SU-DHL-6 (cell line): Measurements from ENCODE around the gene CC2D2B.

ENCODE experiments used
- H2AFZ ChIP-seq: fragments of 200-600 bp; sonication (generic); 2 replicates; pipeline ENCODE4 v1.6.1; 2014; ENCODE audit warnings: low read depth, mild to moderate bottlenecking, moderate library complexity, mixed read lengths, antibody characterized with exemption, low read length; ENCODE audit not compliant: severe bottlenecking
- H3F3A ChIP-seq: fragments of 200-600 bp; shearing (Covaris generic); 2 replicates; pipeline ENCODE4 v1.6.0; 2016; ENCODE audit warnings: antibody characterized with exemption, mild to moderate bottlenecking; ENCODE audit not compliant: insufficient read depth
- H3K27ac ChIP-seq: fragments of 200-600 bp; sonication (generic); 2 replicates; pipeline ENCODE4 v1.5.1; 2016; ENCODE audit warnings: low read depth, mild to moderate bottlenecking, low read length, moderate library complexity, mixed read lengths
- H3K27me3 ChIP-seq: fragments of 200-600 bp; sonication (generic), shearing (Covaris generic); 2 replicates; pipeline ENCODE4 v1.6.0; 2014; ENCODE audit warnings: mild to moderate bottlenecking, low read length
- H3K36me3 ChIP-seq: fragments of 200-600 bp; sonication (generic); 2 replicates; pipeline ENCODE4 v1.6.1; 2014; ENCODE audit warnings: mild to moderate bottlenecking, low read length, mixed read lengths
- H3K4me2 ChIP-seq: fragments of 300-600, 200-600 bp; shearing (Covaris generic), sonication (generic); 2 replicates; pipeline ENCODE4 v1.6.0; 2014; ENCODE audit warnings: low read length, low read depth, mild to moderate bottlenecking; ENCODE audit not compliant: poor library complexity, severe bottlenecking
- H3K4me3 ChIP-seq: fragments of 200-600 bp; sonication (generic); 2 replicates; pipeline ENCODE4 v1.5.1; 2014; ENCODE audit warnings: antibody characterized with exemption, low read length, mild to moderate bottlenecking, mixed read lengths; ENCODE audit not compliant: insufficient read depth, poor library complexity, severe bottlenecking
- H3K79me2 ChIP-seq: fragments of 200-600 bp; sonication (generic); 2 replicates; pipeline ENCODE4 v1.6.1; 2014; ENCODE audit warnings: mild to moderate bottlenecking, low read length, moderate library complexity; ENCODE audit not compliant: insufficient read depth
- H3K9ac ChIP-seq: fragments of 200-600 bp; sonication (generic); 2 replicates; pipeline ENCODE4 v1.7.0; 2014; ENCODE audit warnings: mild to moderate bottlenecking, low read length
- H3K9me2 ChIP-seq: fragments of 200-600 bp; sonication (generic); replicated peaks from 2 replicates; pipeline ENCODE4 v1.6.1; 2014; ENCODE audit warnings: low read length; ENCODE audit not compliant: insufficient read depth
- H3K9me3 ChIP-seq: fragments of 200-600 bp; sonication (generic); 2 replicates; pipeline ENCODE4 v1.6.1; 2014; ENCODE audit warnings: low read length, mixed read lengths; ENCODE audit not compliant: insufficient read depth
- H4K20me1 ChIP-seq: fragments of 200-600 bp; sonication (generic); 2 replicates; pipeline ENCODE4 v1.6.1; 2014; ENCODE audit warnings: low read depth, mild to moderate bottlenecking, antibody characterized with exemption, low read length, moderate library complexity, mixed read lengths
- EZH2phosphoT487 ChIP-seq: fragments of 200-600 bp; sonication (generic), shearing (Covaris generic); conservative IDR thresholded peaks from 2 replicates; pipeline ENCODE4 v1.6.1; 2018; ENCODE audit warnings: mild to moderate bottlenecking, antibody characterized with exemption, low read length, moderate library complexity, mixed read lengths
- TF ChIP-seq, protein P1 (sequence below): fragments of 200-600 bp; sonication (generic); IDR thresholded peaks from one replicate; pipeline ENCODE4 v1.5.1; 2017; ENCODE audit warnings: antibody characterized with exemption, mild to moderate bottlenecking, low read length, moderate library complexity; ENCODE audit not compliant: insufficient read depth, poor library complexity, severe bottlenecking

The CC2D2B gene

DNA sequence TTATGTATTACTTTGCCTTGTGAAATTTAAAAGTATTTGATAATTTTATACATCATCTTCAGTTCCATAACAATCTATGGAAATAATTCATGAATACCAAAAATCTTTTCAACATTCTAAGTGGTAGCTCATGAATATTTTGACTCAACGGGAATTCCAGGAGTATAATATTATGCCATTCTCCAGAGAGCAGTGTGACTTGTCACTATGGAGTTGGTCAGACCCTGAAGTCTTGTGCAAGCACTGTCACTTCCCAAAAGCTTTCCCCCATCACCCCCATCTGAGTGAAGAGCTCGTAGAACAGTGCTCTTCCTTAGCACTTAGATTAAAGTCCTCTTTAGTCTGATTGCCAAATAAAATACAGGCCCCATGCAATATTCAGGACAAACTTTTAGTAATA, 106.2 kb downstream of the CC2D2B start:
- Histone ChIP-seq H3K27me3 (no peaks in the 10 kb centered on the region), H3K9me3 (no peaks in the 10 kb centered on the region), H3K4me2 (no peak overlapping the region), H3K4me3 (no peak overlapping the region), H3K79me2 (no peaks in the 10 kb centered on the region), H4K20me1 (no peaks in the 10 kb centered on the region; the same call in 1 of the 2 replicates), H2AFZ (no peak overlapping the region), H3K27ac (no peak overlapping the region), H3K9me2 (no peaks in the 10 kb centered on the region), H3K9ac (no peak overlapping the region), H3F3A (no peaks in the 10 kb centered on the region), H3K36me3 (no peaks in the 10 kb centered on the region)
- TF ChIP-seq EZH2phosphoT487, result no peak
- TF ChIP-seq, protein P1, sequence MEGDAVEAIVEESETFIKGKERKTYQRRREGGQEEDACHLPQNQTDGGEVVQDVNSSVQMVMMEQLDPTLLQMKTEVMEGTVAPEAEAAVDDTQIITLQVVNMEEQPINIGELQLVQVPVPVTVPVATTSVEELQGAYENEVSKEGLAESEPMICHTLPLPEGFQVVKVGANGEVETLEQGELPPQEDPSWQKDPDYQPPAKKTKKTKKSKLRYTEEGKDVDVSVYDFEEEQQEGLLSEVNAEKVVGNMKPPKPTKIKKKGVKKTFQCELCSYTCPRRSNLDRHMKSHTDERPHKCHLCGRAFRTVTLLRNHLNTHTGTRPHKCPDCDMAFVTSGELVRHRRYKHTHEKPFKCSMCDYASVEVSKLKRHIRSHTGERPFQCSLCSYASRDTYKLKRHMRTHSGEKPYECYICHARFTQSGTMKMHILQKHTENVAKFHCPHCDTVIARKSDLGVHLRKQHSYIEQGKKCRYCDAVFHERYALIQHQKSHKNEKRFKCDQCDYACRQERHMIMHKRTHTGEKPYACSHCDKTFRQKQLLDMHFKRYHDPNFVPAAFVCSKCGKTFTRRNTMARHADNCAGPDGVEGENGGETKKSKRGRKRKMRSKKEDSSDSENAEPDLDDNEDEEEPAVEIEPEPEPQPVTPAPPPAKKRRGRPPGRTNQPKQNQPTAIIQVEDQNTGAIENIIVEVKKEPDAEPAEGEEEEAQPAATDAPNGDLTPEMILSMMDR, result no peak

DNA sequence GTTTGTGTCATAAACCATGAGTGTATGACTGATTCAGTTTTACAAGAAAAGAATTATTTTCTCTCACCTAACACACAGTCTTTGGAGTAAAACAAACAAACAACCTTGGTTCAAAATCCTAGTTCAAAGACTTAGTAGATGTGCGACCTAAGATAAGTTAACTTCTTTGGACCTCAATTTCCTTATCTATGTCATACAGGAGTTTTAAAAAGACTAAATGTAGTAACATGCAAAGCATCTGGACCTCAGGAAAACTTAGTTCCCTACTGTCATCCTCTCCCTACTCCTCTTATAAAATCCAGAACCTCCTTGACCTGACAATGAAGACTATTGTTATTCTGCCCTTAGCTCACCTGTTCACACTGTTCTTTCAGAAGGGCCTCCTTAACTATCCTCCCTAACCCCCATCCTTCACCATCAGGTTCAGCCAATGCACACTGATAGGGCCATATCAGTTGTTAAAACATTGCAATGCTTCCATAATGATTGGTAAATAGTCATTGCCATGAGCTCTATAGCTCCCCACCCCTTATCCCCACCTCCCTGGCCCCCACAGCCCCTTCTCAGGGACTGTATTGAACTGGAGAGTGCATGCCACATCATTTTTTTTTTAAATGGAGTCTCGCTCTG, 106.8 kb downstream of the CC2D2B start:
- no peak overlapping the region for H2AFZ ChIP-seq
- no peaks in the 10 kb centered on the region for H3K36me3 ChIP-seq
- H3F3A ChIP-seq, result no peaks in the 10 kb centered on the region
- no peak overlapping the region for H3K9ac ChIP-seq
- no peak overlapping the region for H3K27ac ChIP-seq
- H3K9me3 ChIP-seq, result no peaks in the 10 kb centered on the region
- H3K27me3 ChIP-seq, result no peaks in the 10 kb centered on the region
- H3K4me2 ChIP-seq, result no peak overlapping the region
- no peak overlapping the region for H3K4me3 ChIP-seq
- no peaks in the 10 kb centered on the region for H3K9me2 ChIP-seq
- TF ChIP-seq, protein P1, result no peak
- no peak for TF ChIP-seq EZH2phosphoT487
- no peaks in the 10 kb centered on the region for H3K79me2 ChIP-seq
- no peaks in the 10 kb centered on the region for H4K20me1 ChIP-seq

DNA sequence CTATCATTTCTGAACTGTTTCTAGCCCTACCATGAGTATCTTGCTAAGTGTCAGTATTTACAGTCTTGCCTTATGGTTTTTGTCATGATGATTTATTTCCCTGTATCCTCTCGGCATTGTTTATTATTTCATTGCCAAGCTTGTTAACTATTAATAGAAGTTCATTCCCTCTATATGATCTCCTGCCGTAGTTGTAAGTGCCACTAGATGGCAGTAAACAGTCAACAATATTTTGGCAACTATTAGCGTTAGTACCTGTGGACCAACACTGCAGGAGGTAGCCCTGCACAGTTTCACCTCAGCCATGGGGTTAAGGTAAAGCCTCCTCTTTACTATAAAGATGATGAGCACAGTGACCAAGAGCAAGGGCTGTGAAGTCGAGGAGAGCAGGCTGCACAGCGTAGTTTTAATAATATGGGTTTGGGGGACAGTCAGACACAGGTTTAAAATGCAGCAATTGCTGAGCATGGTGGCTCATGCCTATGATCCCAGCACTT, 109.5 kb downstream of the CC2D2B start:
- no peak overlapping the region for H3K9ac ChIP-seq
- H2AFZ ChIP-seq, result no peak overlapping the region
- no peak overlapping the region for H3K4me2 ChIP-seq
- H3K27ac ChIP-seq, result no peak overlapping the region
- no peaks in the 10 kb centered on the region for H3K36me3 ChIP-seq
- no peaks in the 10 kb centered on the region for H3K27me3 ChIP-seq
- no peaks in the 10 kb centered on the region for H3K9me3 ChIP-seq
- TF ChIP-seq, protein P1, result peak; percentile 89
- TF ChIP-seq EZH2phosphoT487, result no peak
- no peaks in the 10 kb centered on the region for H3F3A ChIP-seq
- no peaks in the 10 kb centered on the region for H3K9me2 ChIP-seq
- no peaks in the 10 kb centered on the region for H4K20me1 ChIP-seq
- H3K79me2 ChIP-seq, result no peaks in the 10 kb centered on the region
- H3K4me3 ChIP-seq, result no peak overlapping the region
